IMR-90 (cell line): ENCODE results near the gene CD38. TPM values are rescaled to one million over a fixed set of nuclear protein-coding genes. Genes with fewer than 3 reads are reported as not detected.

Experiments
- ATAC-seq: fragments of 200-7000 bp; cut with Tn5 transposase; 2 replicates; pipeline ENCODE4 v1.9.1; 2020; ENCODE audit warnings: low read depth, mild to moderate bottlenecking, moderate library complexity
- BruUV-seq: library from RNA; stranded (reverse); fragments of 400-500 nt; replicated peaks from 2 replicates; lab custom pipeline; 2021; lab: Mats Ljungman, UMichigan
- CTCF ChIA-PET: fragments of 300-600 bp; formaldehyde crosslinking; extraction: SDS; loops from one replicate; lab custom pipeline; 2021; ENCODE audit warnings: antibody characterized with exemption; lab: Yijun Ruan, JAX
- POLR2A ChIA-PET: fragments of 300-600 bp; sonication (Branson Sonifier 250); formaldehyde crosslinking; loops from one replicate; lab custom pipeline; 2022; ENCODE audit warnings: antibody characterized with exemption; ENCODE audit not compliant: unreplicated experiment; lab: Charles Lee
- DNase-seq: peaks from one replicate; pipeline ENCODE4 v3.0.0; 2013
- H2AFZ ChIP-seq: replicated peaks from 2 replicates; pipeline ENCODE3; 2013; ENCODE audit warnings: low read length, mild to moderate bottlenecking; ENCODE audit not compliant: poor library complexity
- H2AK5ac ChIP-seq: 2 replicates; pipeline ENCODE4 v1.6.1; 2013; ENCODE audit warnings: low read depth, low read length, inconsistent platforms
- H2AK9ac ChIP-seq: replicated peaks from 2 replicates; pipeline ENCODE3; 2013; ENCODE audit warnings: mild to moderate bottlenecking, low read depth, low read length, moderate library complexity; ENCODE audit not compliant: poor library complexity
- H2BK120ac ChIP-seq: 2 replicates; pipeline ENCODE4 v1.6.1; 2013; ENCODE audit warnings: low read depth, low read length, inconsistent platforms
- H2BK15ac ChIP-seq: 3 replicates; pipeline ENCODE4 v1.6.1; 2013; ENCODE audit warnings: low read depth, low read length, inconsistent platforms
- H2BK20ac ChIP-seq: 2 replicates; pipeline ENCODE4 v1.6.1; 2013; ENCODE audit warnings: low read depth, mild to moderate bottlenecking, inconsistent platforms, low read length, moderate library complexity
- H2BK5ac ChIP-seq: 2 replicates; pipeline ENCODE4 v1.6.1; 2013; ENCODE audit warnings: mild to moderate bottlenecking, low read depth, low read length, inconsistent platforms; ENCODE audit not compliant: poor library complexity, severe bottlenecking
- H3K14ac ChIP-seq: replicated peaks from 2 replicates; pipeline ENCODE4 v1.6.1; 2013; ENCODE audit warnings: low read depth, low read length, inconsistent platforms
- H3K18ac ChIP-seq: 2 replicates; pipeline ENCODE4 v1.6.1; 2013; ENCODE audit warnings: low read depth, low read length, control low read depth
- H3K23ac ChIP-seq: 2 replicates; pipeline ENCODE4 v1.6.1; 2013; ENCODE audit warnings: low read depth, low read length, inconsistent platforms
- H3K27ac ChIP-seq: 2 replicates; pipeline ENCODE4 v1.5.1; 2013; ENCODE audit warnings: mild to moderate bottlenecking, control low read depth, low read length; ENCODE audit not compliant: insufficient read depth
- H3K27me3 ChIP-seq: 2 replicates; pipeline ENCODE4 v1.6.1; 2013; ENCODE audit warnings: low read length; ENCODE audit not compliant: control insufficient read depth, insufficient read depth
- H3K36me3 ChIP-seq: 2 replicates; pipeline ENCODE4 v1.6.1; 2013; ENCODE audit warnings: low read length, mixed read lengths; ENCODE audit not compliant: control insufficient read depth, insufficient read depth
- H3K4ac ChIP-seq: 2 replicates; pipeline ENCODE4 v1.6.1; 2013; ENCODE audit warnings: low read depth, low read length, inconsistent platforms
- H3K4me1 ChIP-seq: 2 replicates; pipeline ENCODE4 v1.6.1; 2013; ENCODE audit warnings: low read length, mixed read lengths; ENCODE audit not compliant: control insufficient read depth, insufficient read depth
- H3K4me2 ChIP-seq: 2 replicates; pipeline ENCODE4 v1.6.1; 2013; ENCODE audit warnings: low read depth, mild to moderate bottlenecking, control low read depth, low read length, moderate library complexity
- H3K4me3 ChIP-seq: 2 replicates; pipeline ENCODE4 v1.5.1; 2013; ENCODE audit warnings: low read depth, mild to moderate bottlenecking, control low read depth, low read length, moderate library complexity; ENCODE audit not compliant: insufficient read depth
- H3K56ac ChIP-seq: 2 replicates; pipeline ENCODE4 v1.6.1; 2013; ENCODE audit warnings: low read length, inconsistent platforms; ENCODE audit not compliant: insufficient read depth; ENCODE audit errors: extremely low read depth
- H3K79me1 ChIP-seq, 2 experiments: 2 replicates each; pipeline ENCODE4 v1.6.1; 2013; ENCODE audit warnings: low read length in 2 of 2, inconsistent platforms in 1 of 2, low read depth in 1 of 2
- H3K9ac ChIP-seq: 2 replicates; pipeline ENCODE4 v1.6.1; 2013; ENCODE audit warnings: low read depth, low read length, control low read depth
- H3K9me1 ChIP-seq: 2 replicates; pipeline ENCODE4 v1.6.1; 2013; ENCODE audit warnings: low read length, inconsistent platforms; ENCODE audit not compliant: insufficient read depth
- H3K9me3 ChIP-seq: 2 replicates; pipeline ENCODE4 v1.6.1; 2013; ENCODE audit warnings: low read length; ENCODE audit not compliant: control insufficient read depth, insufficient read depth
- H4K20me1 ChIP-seq: 2 replicates; pipeline ENCODE4 v1.6.1; 2013; ENCODE audit warnings: low read length, inconsistent platforms; ENCODE audit not compliant: insufficient read depth
- H4K5ac ChIP-seq: 2 replicates; pipeline ENCODE4 v1.6.1; 2013; ENCODE audit warnings: mild to moderate bottlenecking, low read depth, low read length, control low read depth
- H4K8ac ChIP-seq, 2 experiments: 2 replicates each; pipeline ENCODE4 v1.6.1; 2013; ENCODE audit warnings: low read depth in 2 of 2, low read length in 2 of 2, control low read depth in 1 of 2, inconsistent platforms in 1 of 2
- H4K91ac ChIP-seq: 2 replicates; pipeline ENCODE4 v1.6.1; 2013; ENCODE audit warnings: low read depth, low read length, inconsistent platforms; ENCODE audit not compliant: insufficient read depth
- FOS ChIP-seq: fragments of 150-350 bp; IDR thresholded peaks from 2 replicates; pipeline ENCODE4 v1.6.1; 2016; ENCODE audit warnings: low read depth, low read length
- MAFK ChIP-seq: IDR thresholded peaks from 2 replicates; pipeline ENCODE4 v1.6.1; 2012; ENCODE audit warnings: low read depth, low read length, improper control_type of control experiment
- MAZ ChIP-seq: IDR thresholded peaks from 2 replicates; pipeline ENCODE4 v1.6.1; 2012; ENCODE audit warnings: low read depth, mild to moderate bottlenecking, low read length, improper control_type of control experiment, moderate library complexity, borderline replicate concordance
- MXI1 ChIP-seq: IDR thresholded peaks from 2 replicates; pipeline ENCODE4 v1.6.1; 2012; ENCODE audit warnings: low read depth, mild to moderate bottlenecking, low read length, moderate library complexity, borderline replicate concordance
- POLR2A ChIP-seq: IDR thresholded peaks from 2 replicates; pipeline ENCODE4 v1.6.1; 2012; ENCODE audit warnings: mild to moderate bottlenecking, low read depth, low read length
- RAD21 ChIP-seq: IDR thresholded peaks from 2 replicates; pipeline ENCODE4 v1.6.1; 2012; ENCODE audit warnings: low read length, improper control_type of control experiment
- SMC3 ChIP-seq: fragments of 150-350 bp; IDR thresholded peaks from 2 replicates; pipeline ENCODE4 v1.6.1; 2016; ENCODE audit warnings: low read depth, mild to moderate bottlenecking, antibody characterized with exemption, low read length, moderate library complexity
- WGBS, 2 experiments: methylation state at CpG; one replicate each; pipeline versions ENCODE4 v1.1.5 to v1.1.7; 2013; ENCODE audit warnings: missing lambda C conversion rate in 2 of 2; ENCODE audit not compliant: insufficient read length in 1 of 2; ENCODE audit errors: extremely low coverage in 2 of 2; 5-methylcytosine and 5-hydroxymethylcytosine counted together
- dilution Hi-C: fragments of 300-500 bp; cut with HindIII; formaldehyde crosslinking; loops from one replicate; pipeline ENCODE4 v1.14.3; 2018; ENCODE audit warnings: low sequenced_read_pairs; ENCODE audit not compliant: unreplicated experiment
- in situ Hi-C: fragments of 300-500 bp; cut with MboI; formaldehyde crosslinking; loops from 3 replicates; pipeline ENCODE4 v1.14.3; 2019; ENCODE audit warnings: low sequenced_read_pairs, inconsistent platforms, mixed read lengths
- intact Hi-C: fragments of 100-400 bp; cut with micrococcal nuclease; formaldehyde crosslinking; loops from 2 replicates; pipeline ENCODE4 v1.10.0; 2022
- polyA plus RNA-seq, 3 experiments: library from polyadenylated mRNA; depleted of rRNA; stranded (reverse); fragments of >200 nt; gene quantifications; 2 replicates each; pipeline ENCODE4 v1.2.3, GENCODE V29; 2012; ENCODE audit warnings: low replicate concordance in 1 of 3
- total RNA-seq: library from RNA; depleted of rRNA; stranded (reverse); fragments of >200 nt; gene quantifications from 2 replicates; pipeline ENCODE4 v1.2.3, GENCODE V29; 2012
- TF ChIP-seq, protein P1 (sequence below): conservative IDR thresholded peaks from 2 replicates; pipeline ENCODE4 v1.5.1; 2012; ENCODE audit warnings: mild to moderate bottlenecking, low read depth, low read length, improper control_type of control experiment

The CD38 gene
- total and polyA plus RNA-seq, 2 of the 4 experiments (the other 2 are of a cell fraction) = not detected

DNA sequence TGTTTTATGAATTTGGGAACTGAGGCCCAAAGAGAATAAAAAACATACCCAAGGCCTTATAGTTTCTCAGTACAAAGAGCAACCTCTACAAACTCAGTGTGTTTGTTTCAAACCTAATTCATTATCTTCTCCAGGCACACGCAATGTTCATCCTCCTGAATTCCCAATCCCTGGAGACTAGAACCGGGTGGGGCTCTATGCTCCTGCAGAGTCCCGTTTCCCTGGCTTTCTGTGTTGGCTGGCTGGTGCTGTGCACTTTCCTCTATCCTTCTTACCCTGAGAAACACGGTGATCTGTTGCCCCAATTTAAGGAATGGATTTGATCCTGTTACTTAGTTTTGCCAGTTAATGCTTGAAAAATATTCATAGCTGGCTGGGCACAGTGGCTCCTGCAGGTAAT is 96.5 kb downstream of the CD38 start:
- no peaks in the 10 kb centered on the region for H3K4me1 ChIP-seq
- no peak overlapping the region for H3K4me3 ChIP-seq
- in situ Hi-C loops = no loop called here
- ChIA-PET POLR2A (no interaction called here), CTCF (no interaction called here)
- intact Hi-C loops = no loop called here
- no peak overlapping the region for H4K5ac ChIP-seq
- H2BK15ac ChIP-seq = no peak overlapping the region
- no CpG with 5 or more reads among the region's 4 CpGs for WGBS, 2 experiments
- H2BK20ac ChIP-seq = no peak overlapping the region
- no TSS peak for BruUV-seq
- DNase-seq (no peak), ATAC-seq (no peak)
- H4K91ac ChIP-seq = no peak overlapping the region
- no peak overlapping the region for H2AK9ac ChIP-seq
- no peak overlapping the region for H3K23ac ChIP-seq
- dilution Hi-C loops = no loop called here
- H3K27me3 ChIP-seq = peaks cover 26% of the 10 kb centered on the region
- H3K4me2 ChIP-seq = no peak overlapping the region
- no peak overlapping the region for H3K9ac ChIP-seq
- peaks cover 6% of the 10 kb centered on the region for H3K9me3 ChIP-seq
- no peak overlapping the region for H4K8ac ChIP-seq
- H2AK5ac ChIP-seq = no peak overlapping the region
- H3K18ac ChIP-seq = no peak overlapping the region
- no peaks in the 10 kb centered on the region for H3K79me1 ChIP-seq
- no peak overlapping the region for H2AFZ ChIP-seq
- H2BK120ac ChIP-seq = no peak overlapping the region
- no peak overlapping the region for H3K56ac ChIP-seq
- H2BK5ac ChIP-seq = no peak overlapping the region
- H4K20me1 ChIP-seq = no peaks in the 10 kb centered on the region
- TF ChIP-seq SMC3 = no peak
- no peak for TF ChIP-seq MAZ
- no peak for TF ChIP-seq MXI1
- TF ChIP-seq POLR2A = no peak
- TF ChIP-seq FOS = no peak
- TF ChIP-seq RAD21 = no peak
- no peak for TF ChIP-seq MAFK
- TF ChIP-seq, protein P1, sequence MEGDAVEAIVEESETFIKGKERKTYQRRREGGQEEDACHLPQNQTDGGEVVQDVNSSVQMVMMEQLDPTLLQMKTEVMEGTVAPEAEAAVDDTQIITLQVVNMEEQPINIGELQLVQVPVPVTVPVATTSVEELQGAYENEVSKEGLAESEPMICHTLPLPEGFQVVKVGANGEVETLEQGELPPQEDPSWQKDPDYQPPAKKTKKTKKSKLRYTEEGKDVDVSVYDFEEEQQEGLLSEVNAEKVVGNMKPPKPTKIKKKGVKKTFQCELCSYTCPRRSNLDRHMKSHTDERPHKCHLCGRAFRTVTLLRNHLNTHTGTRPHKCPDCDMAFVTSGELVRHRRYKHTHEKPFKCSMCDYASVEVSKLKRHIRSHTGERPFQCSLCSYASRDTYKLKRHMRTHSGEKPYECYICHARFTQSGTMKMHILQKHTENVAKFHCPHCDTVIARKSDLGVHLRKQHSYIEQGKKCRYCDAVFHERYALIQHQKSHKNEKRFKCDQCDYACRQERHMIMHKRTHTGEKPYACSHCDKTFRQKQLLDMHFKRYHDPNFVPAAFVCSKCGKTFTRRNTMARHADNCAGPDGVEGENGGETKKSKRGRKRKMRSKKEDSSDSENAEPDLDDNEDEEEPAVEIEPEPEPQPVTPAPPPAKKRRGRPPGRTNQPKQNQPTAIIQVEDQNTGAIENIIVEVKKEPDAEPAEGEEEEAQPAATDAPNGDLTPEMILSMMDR = no peak
- H3K14ac ChIP-seq = no peak overlapping the region
- H3K27ac ChIP-seq = no peak overlapping the region
- no peaks in the 10 kb centered on the region for H3K9me1 ChIP-seq
- no peak overlapping the region for H3K4ac ChIP-seq
- H3K36me3 ChIP-seq = no peaks in the 10 kb centered on the region
